Measurements from ENCODE around the gene KCTD7.

KCTD7 gene

GRCh38 chr7:66666313-66666952, 37.8 kb downstream of the KCTD7 start:
- Histone ChIP-seq H3K36me3 (ENCODE audit: insufficient read depth, low read length) (peaks cover 15% of the 10 kb centered on the region), H3K4me2 (ENCODE audit: insufficient read depth, low read length) (no peak overlapping the region), H3K4me1 (ENCODE audit: insufficient read depth, low read length) (no peaks in the 10 kb centered on the region), H3K27me3 (ENCODE audit: insufficient read depth, low read length, poor library complexity) (no peaks in the 10 kb centered on the region), H2AFZ (ENCODE audit: low read depth, low read length) (no peak overlapping the region), H3K79me2 (ENCODE audit: insufficient read depth, low read length) (peaks cover 48% of the 10 kb centered on the region), H4K20me1 (ENCODE audit: insufficient read depth, low read length) (peaks cover 41% of the 10 kb centered on the region), H3K27ac (ENCODE audit: low read length) (no peak overlapping the region), H3K9ac (ENCODE audit: low read depth, low read length) (no peak overlapping the region), H3K4me3 (ENCODE audit: low read depth in 1 of 2, low read length in 2 of 2) (no peak overlapping the region), H3K9me3 (ENCODE audit: insufficient read depth, low read length, severe bottlenecking) (no peaks in the 10 kb centered on the region)
- TF ChIP-seq CTCF (IDR thresholded peaks at IDR 0.05; ENCODE audit: borderline replicate concordance, extremely low read depth, low read length, poor library complexity, severe bottlenecking) (no peak), EZH2 (IDR thresholded peaks at IDR 0.05; ENCODE audit: borderline replicate concordance, low read depth, low read length, severe bottlenecking) (no peak)
- no peak for ATAC-seq (ENCODE audit: insufficient read depth, low read depth)
- no peak for DNase-seq

- Histone ChIP-seq H3K27ac (ENCODE audit: low read length) (no peak overlapping the region), H3K4me3 (ENCODE audit: low read depth in 1 of 2, low read length in 2 of 2) (no peak overlapping the region), H3K36me3 (ENCODE audit: insufficient read depth, low read length) (peaks cover 15% of the 10 kb centered on the region), H3K27me3 (ENCODE audit: insufficient read depth, low read length, poor library complexity) (no peaks in the 10 kb centered on the region), H3K4me1 (ENCODE audit: insufficient read depth, low read length) (no peaks in the 10 kb centered on the region), H4K20me1 (ENCODE audit: insufficient read depth, low read length) (peaks cover 39% of the 10 kb centered on the region), H3K79me2 (ENCODE audit: insufficient read depth, low read length) (peaks cover 50% of the 10 kb centered on the region), H3K9ac (ENCODE audit: low read depth, low read length) (no peak overlapping the region), H3K9me3 (ENCODE audit: insufficient read depth, low read length, severe bottlenecking) (no peaks in the 10 kb centered on the region), H3K4me2 (ENCODE audit: insufficient read depth, low read length) (no peak overlapping the region), H2AFZ (ENCODE audit: low read depth, low read length) (no peak overlapping the region)
- TF ChIP-seq CTCF (IDR thresholded peaks at IDR 0.05; ENCODE audit: borderline replicate concordance, extremely low read depth, low read length, poor library complexity, severe bottlenecking) (no peak), EZH2 (IDR thresholded peaks at IDR 0.05; ENCODE audit: borderline replicate concordance, low read depth, low read length, severe bottlenecking) (no peak)
- ATAC-seq (ENCODE audit: insufficient read depth, low read depth) (no peak), DNase-seq (no peak)
These were observed 38.5 kb downstream of the KCTD7 start for GRCh38 chr7:66667023-66667728.

- no peak overlapping the region for H3K4me3 ChIP-seq (ENCODE audit: low read depth in 1 of 2, low read length in 2 of 2)
- peaks cover 12% of the 10 kb centered on the region for H3K36me3 ChIP-seq (ENCODE audit: insufficient read depth, low read length)
- DNase-seq, result no peak
- H4K20me1 ChIP-seq (ENCODE audit: insufficient read depth, low read length), result peaks cover 33% of the 10 kb centered on the region
- no peaks in the 10 kb centered on the region for H3K27me3 ChIP-seq (ENCODE audit: insufficient read depth, low read length, poor library complexity)
- no peaks in the 10 kb centered on the region for H3K9me3 ChIP-seq (ENCODE audit: insufficient read depth, low read length, severe bottlenecking)
- TF ChIP-seq EZH2 (IDR thresholded peaks at IDR 0.05; ENCODE audit: borderline replicate concordance, low read depth, low read length, severe bottlenecking) (no peak), CTCF (IDR thresholded peaks at IDR 0.05; ENCODE audit: borderline replicate concordance, extremely low read depth, low read length, poor library complexity, severe bottlenecking) (no peak)
- peaks cover 43% of the 10 kb centered on the region for H3K79me2 ChIP-seq (ENCODE audit: insufficient read depth, low read length)
- ATAC-seq (ENCODE audit: insufficient read depth, low read depth), result no peak
- no peak overlapping the region for H3K9ac ChIP-seq (ENCODE audit: low read depth, low read length)
- H3K4me1 ChIP-seq (ENCODE audit: insufficient read depth, low read length), result no peaks in the 10 kb centered on the region
- H2AFZ ChIP-seq (ENCODE audit: low read depth, low read length), result no peak overlapping the region
- H3K27ac ChIP-seq (ENCODE audit: low read length), result no peak overlapping the region
- H3K4me2 ChIP-seq (ENCODE audit: insufficient read depth, low read length), result no peak overlapping the region
These were observed 39.4 kb downstream of the KCTD7 start for GRCh38 chr7:66668112-66668511.
